Measurements from ENCODE around the gene KDM1A. TPM values are rescaled to one million over a fixed set of nuclear protein-coding genes. Genes with fewer than 3 reads are reported as not detected.

KDM1A gene
- total RNA-seq, 2 donors from 2014 or later = 36.6 to 63.6 TPM

DNA sequence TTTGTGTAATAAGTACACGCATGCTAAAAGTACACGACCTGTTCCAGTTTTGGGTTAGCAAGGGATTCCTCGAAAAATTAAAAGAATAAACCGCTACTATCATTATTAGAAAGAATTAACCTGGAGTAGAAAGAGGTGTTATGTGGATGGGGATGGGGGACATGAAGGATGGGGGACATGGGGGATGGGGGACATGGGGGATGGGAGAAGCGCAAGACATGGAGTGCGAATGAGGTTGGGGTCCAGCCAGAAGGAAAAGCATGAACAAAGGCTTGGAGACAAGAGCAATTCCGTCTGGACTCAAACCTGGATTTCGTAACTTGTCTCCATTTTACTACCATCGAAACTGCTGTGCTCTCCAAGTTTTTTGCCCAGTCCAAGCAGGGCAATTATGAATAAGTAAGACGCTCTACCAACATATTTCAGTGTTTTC, 591 bp upstream of the KDM1A start:
- Histone ChIP-seq H3K4me3 (peak overlapping the region; percentile 1 to 95), H3K4me1 (peaks cover 12% of the 10 kb centered on the region), H3K36me3 (replicated peaks in 1 of 2; ENCODE audit: insufficient read depth in 1 of 2, low read depth in 2 of 2) (no peaks in the 10 kb centered on the region), H3K9me3 (peaks cover 0 to 10% (median 0%) of the 10 kb centered on the region in 3 donors), H3K27ac (peak overlapping the region; percentile 68 to 95 (median 94)), H3K27me3 (no peaks in the 10 kb centered on the region)
- 25 to 28% methylated on average over 10 of the region's 10 CpGs for WGBS, 2 donors
- TF ChIP-seq, protein P1, sequence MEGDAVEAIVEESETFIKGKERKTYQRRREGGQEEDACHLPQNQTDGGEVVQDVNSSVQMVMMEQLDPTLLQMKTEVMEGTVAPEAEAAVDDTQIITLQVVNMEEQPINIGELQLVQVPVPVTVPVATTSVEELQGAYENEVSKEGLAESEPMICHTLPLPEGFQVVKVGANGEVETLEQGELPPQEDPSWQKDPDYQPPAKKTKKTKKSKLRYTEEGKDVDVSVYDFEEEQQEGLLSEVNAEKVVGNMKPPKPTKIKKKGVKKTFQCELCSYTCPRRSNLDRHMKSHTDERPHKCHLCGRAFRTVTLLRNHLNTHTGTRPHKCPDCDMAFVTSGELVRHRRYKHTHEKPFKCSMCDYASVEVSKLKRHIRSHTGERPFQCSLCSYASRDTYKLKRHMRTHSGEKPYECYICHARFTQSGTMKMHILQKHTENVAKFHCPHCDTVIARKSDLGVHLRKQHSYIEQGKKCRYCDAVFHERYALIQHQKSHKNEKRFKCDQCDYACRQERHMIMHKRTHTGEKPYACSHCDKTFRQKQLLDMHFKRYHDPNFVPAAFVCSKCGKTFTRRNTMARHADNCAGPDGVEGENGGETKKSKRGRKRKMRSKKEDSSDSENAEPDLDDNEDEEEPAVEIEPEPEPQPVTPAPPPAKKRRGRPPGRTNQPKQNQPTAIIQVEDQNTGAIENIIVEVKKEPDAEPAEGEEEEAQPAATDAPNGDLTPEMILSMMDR (IDR thresholded peaks at IDR 0.05) = no peak
- no peak for TF ChIP-seq POLR2A (IDR thresholded peaks at IDR 0.05)
- ATAC-seq (peak; percentile 3), DNase-seq (peak in 2 of 4 donors; percentile 4 to 14)
- intact Hi-C loops (cut with DNase I) = no loop called here

DNA sequence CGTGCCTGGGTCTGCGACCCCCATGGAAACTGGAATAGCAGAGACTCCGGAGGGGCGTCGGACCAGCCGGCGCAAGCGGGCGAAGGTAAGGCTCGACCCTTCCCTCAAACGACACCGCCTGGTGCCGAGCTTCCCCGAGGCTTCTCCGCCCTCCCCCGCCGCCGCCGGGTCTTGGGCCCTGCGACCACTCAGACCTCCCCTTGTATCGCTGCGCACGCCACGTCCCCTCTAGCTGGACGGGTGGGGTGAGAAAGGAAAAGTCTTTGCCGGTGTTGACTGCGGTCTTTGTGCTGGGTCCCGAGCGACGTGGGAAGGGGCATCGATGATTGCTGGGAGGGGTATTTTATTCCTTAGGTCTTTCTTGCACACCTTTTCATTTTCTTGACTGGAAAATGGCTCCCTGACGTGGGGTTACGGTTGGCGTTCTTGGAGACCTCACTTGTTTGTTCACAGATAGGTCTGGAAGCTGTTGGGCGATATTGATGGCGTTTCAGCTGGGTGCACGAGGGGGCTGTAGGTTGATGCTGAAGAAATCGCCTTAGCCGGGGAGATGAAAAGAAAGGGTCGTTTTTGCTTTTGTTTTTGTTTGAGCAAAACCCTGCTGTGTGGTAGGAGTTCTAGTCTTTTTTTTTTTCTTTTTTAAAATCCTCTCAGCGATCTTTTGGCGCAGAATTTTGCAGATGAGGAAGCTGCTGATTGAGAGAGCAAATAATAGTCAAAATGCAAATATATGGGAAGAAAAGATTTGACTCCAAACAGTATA, 776 bp downstream of the KDM1A start:
- TF ChIP-seq, protein P1 (IDR thresholded peaks at IDR 0.05) = no peak
- no peak for TF ChIP-seq POLR2A (IDR thresholded peaks at IDR 0.05)
- peaks cover 0 to 10% (median 0%) of the 10 kb centered on the region in 3 donors for H3K9me3 ChIP-seq
- peaks cover 12% of the 10 kb centered on the region for H3K4me1 ChIP-seq
- peak overlapping the region; percentile 78 to 95 for H3K4me3 ChIP-seq
- ATAC-seq (peak; percentile 5), DNase-seq (peak; percentile 26 to 50 (median 34))
- intact Hi-C loops (cut with DNase I) = no loop called here
- no peaks in the 10 kb centered on the region for H3K36me3 ChIP-seq (replicated peaks in 1 of 2; ENCODE audit: insufficient read depth in 1 of 2, low read depth in 2 of 2)
- WGBS, 2 donors = 0 to 1% methylated on average over 32 to 42 of the region's 42 CpGs
- peak overlapping the region; percentile 68 to 95 (median 94) for H3K27ac ChIP-seq
- no peaks in the 10 kb centered on the region for H3K27me3 ChIP-seq

DNA sequence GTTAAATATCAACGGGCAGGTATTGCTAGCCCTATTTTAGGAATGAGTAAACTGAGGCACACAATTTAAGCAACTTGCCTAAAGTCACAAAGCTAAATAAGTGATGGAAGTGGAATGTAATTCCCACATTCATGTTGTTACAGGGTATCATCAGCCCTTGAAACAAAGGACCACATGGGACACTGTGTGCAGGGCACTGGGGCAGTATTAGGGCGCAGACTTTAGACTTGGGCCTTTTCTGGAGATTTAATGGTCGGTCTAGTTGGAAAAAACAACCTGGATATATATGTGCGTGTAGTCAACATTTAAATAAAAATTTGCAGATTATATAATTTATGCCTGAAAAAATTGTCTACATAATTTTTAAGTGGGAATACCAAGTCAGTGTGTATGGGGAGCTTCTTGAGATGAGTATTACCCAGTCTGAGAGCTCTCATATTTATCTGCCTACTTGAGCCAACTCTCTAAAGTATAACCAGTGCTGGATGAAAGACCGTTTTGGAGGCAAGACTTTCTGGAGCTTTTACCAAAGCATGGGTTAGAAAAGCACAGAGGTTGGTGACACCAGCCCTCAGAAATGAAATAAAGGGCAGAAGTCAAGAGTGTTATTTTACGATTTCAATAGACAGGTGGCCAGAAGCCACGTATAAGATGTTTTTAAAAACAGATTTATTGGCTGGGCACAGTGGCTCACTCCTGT, 1.6 kb downstream of the KDM1A start:
- Histone ChIP-seq H3K27ac (no peak overlapping the region), H3K9me3 (peaks cover 0 to 10% (median 0%) of the 10 kb centered on the region in 3 donors), H3K4me1 (peaks cover 19% of the 10 kb centered on the region), H3K27me3 (no peaks in the 10 kb centered on the region), H3K36me3 (replicated peaks in 1 of 2; ENCODE audit: insufficient read depth in 1 of 2, low read depth in 2 of 2) (no peaks in the 10 kb centered on the region), H3K4me3 (no peak overlapping the region)
- DNase-seq (no peak), ATAC-seq (no peak)
- intact Hi-C loops (cut with DNase I) = no loop called here
- TF ChIP-seq, protein P1 (IDR thresholded peaks at IDR 0.05) = no peak
- no peak for TF ChIP-seq POLR2A (IDR thresholded peaks at IDR 0.05)
- 36% methylated on average over 7 of the region's 7 CpGs for WGBS, 2 donors

DNA sequence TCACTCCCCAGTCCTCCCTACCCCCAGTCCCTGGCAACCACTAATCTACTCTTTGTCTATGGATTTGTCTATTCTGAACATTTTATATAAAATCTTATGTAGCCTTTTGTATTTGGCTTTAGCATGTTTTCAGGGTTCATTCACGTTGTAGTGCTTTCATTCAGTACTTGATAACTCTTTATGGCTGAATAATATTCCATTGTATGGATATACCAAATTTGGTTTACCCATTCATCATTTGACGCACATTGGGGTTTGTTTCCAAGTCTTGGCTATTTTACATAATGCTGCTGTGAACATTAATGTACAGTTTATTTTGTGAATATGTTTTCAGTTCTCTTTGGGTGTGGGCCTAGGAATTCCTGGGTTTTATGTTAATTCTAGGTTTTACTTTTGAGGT, 2.6 kb downstream of the KDM1A start:
- peaks cover 19% of the 10 kb centered on the region for H3K4me1 ChIP-seq
- ATAC-seq (no peak), DNase-seq (no peak)
- TF ChIP-seq, protein P1 (IDR thresholded peaks at IDR 0.05) = no peak
- no peak for TF ChIP-seq POLR2A (IDR thresholded peaks at IDR 0.05)
- intact Hi-C loops (cut with DNase I) = no loop called here
- no peaks in the 10 kb centered on the region for H3K36me3 ChIP-seq (replicated peaks in 1 of 2; ENCODE audit: insufficient read depth in 1 of 2, low read depth in 2 of 2)
- peaks cover 0 to 10% (median 0%) of the 10 kb centered on the region in 3 donors for H3K9me3 ChIP-seq
- H3K27ac ChIP-seq = no peak overlapping the region
- H3K27me3 ChIP-seq = no peaks in the 10 kb centered on the region
- no peak overlapping the region for H3K4me3 ChIP-seq
- WGBS, 2 donors = 82 to 91% methylated on average over 2 of the region's 2 CpGs
